ENCODE measurements around the gene CALML3.

The CALML3 gene

DNA sequence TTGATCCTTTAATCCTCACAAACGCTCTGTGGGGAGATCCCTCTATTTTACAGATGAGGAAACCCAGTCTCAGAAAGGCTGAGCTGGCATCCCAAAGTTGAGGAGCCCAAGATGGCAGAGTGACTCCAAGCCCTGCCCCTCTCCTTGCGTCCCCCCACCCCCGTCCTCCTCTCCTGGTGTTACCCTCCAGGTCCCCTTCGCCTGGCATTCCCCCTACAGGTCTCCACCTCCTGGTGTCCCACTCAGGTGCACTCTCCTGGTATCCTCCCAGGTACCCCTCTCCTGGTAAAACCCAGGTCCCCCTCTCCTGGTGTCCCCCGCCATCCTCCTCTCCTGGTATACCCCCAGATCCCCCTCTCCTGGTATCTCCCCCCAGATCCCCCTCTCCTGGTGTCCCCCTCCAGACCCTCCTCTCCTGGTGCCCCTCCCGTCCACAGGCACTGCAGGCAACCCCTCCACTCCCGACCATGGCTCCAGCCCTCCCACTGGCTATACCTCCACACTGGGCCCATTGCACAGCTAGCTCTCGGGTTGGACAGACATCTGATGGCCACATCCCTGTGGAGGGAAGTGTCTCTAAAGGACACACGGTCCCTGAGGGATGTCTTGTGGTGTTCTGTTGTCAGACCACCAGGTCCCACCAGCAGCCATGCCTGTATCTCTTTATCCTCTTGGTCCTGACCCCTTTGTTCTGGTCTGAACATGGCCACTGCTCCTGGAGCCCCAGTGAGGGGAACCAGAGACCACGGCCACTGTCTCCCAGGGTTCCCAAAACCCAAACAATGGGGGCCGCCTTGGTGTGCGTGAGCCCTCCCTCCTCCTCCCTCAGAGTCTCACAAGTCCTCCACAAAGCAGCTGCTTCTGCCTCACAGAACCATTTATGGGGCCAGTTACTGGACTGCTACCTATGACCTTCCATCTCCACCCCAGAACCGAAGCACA is 37.2 kb downstream of the CALML3 start:
- CTCF ChIA-PET, result no interaction called here
- no peak overlapping the region for H3K27ac ChIP-seq
- no peak for DNase-seq (ENCODE audit: low spot score)
- POLR2A ChIA-PET (ENCODE audit: low non-redundant PET), result no interaction called here
- TF ChIP-seq, protein P1, sequence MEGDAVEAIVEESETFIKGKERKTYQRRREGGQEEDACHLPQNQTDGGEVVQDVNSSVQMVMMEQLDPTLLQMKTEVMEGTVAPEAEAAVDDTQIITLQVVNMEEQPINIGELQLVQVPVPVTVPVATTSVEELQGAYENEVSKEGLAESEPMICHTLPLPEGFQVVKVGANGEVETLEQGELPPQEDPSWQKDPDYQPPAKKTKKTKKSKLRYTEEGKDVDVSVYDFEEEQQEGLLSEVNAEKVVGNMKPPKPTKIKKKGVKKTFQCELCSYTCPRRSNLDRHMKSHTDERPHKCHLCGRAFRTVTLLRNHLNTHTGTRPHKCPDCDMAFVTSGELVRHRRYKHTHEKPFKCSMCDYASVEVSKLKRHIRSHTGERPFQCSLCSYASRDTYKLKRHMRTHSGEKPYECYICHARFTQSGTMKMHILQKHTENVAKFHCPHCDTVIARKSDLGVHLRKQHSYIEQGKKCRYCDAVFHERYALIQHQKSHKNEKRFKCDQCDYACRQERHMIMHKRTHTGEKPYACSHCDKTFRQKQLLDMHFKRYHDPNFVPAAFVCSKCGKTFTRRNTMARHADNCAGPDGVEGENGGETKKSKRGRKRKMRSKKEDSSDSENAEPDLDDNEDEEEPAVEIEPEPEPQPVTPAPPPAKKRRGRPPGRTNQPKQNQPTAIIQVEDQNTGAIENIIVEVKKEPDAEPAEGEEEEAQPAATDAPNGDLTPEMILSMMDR (conservative IDR thresholded peaks at IDR 0.05; ENCODE audit: low read depth), result no peak

DNA sequence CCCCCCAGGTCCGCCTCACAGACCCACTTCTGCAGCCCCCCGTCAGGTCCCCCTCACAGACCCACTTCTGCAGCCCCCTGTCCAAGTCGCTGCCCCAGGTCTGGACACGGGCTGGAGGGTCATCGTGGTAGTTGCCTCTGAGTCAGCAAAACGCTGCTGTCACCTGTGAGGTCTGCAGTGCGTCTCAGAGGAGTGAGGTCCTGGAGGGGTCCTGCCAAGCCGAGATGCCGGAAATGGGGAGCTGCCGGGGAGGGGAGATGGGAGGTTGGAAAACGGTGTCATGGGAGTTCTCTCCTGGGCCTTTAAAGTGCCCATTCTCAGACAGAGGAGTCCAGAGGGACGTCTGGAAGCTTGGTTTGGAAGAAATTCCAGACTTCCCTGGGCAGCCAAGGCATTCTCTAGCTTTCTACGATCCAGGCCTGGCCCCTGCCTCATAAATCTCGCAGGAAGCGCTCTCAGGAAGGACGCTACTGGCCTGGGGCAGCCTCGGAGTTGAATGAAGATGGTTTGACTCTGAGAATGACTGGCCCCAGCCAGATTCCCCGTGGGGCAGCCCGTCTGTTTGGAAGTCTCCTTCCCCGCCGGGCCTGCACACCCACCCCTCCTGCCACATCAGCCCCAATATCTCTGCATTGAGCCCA is 38.7 kb downstream of the CALML3 start:
- ChIA-PET CTCF (interaction anchor here (0.6 kb wide), 2 partner anchors 214 to 748 kb away, joined by 3 read pairs; no protein-coding TSS in a partner anchor), POLR2A (ENCODE audit: low non-redundant PET) (no interaction called here)
- no peak for DNase-seq (ENCODE audit: low spot score)
- TF ChIP-seq, protein P1 (conservative IDR thresholded peaks at IDR 0.05; ENCODE audit: low read depth), result no peak
- H3K27ac ChIP-seq, result peak overlapping the region; percentile 91

DNA sequence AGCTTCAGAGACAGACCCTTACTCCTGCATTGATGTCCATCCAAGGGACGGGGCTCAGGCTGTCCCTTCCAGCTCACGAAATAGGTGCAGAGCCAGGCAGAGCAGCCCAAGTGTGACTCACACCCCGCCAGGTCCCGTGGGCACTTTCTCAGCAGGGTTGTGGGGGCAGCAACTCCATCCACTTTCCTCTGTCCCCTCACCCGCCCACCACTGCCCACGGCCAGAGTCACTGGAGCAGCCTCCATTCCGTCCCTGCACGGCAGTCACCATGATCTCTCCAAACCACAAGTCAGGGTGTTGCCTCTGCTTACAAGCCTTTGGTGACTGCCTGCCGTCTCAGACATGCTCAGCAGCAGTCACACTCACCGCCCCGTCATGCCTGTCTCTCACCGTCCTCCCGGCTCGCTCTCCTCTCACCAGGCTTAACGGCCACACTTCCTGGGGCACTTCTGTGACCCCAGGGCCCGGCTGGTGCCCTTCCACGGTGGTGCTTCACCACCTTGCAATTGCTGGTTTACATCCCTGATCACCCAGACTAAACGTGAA is 39.3 kb downstream of the CALML3 start:
- DNase-seq (ENCODE audit: low spot score), result no peak
- peak overlapping the region; percentile 91 for H3K27ac ChIP-seq
- POLR2A ChIA-PET (ENCODE audit: low non-redundant PET), result no interaction called here
- TF ChIP-seq, protein P1 (conservative IDR thresholded peaks at IDR 0.05; ENCODE audit: low read depth), result no peak
- CTCF ChIA-PET, result interaction anchor here (0.6 kb wide), 2 partner anchors 213 to 749 kb away, joined by 3 read pairs; no protein-coding TSS in a partner anchor

DNA sequence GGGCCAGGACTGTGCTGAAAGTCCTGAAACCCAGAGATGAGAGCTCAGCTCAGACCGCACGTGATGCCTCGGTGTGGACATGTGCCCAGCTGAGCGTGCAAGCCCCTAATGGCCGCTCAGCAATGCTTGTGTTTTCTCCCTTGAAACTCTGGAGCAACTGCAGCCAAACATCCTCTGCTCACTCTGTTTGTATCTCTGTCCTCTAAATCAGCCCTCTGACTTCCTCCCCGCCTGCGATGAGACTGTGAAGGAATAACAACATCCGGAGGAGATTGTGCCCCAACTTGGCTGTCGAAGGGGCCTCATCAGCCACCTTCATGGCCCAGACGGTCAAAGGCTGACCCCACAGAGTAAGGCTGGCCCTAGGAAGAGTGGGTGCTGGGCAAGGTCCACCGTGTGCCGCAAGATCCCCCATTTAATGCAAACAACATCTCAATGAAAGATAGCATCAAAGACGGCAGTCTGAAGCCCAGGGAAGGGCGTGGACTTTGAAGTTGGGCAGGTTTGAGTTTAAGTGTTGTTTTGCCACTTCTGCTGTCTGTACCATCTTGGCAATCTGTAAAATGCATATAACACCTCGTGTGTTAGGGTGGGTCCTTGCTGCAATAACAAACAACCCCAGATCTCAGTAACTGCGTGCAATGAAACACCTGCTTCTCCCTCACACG is 39.9 kb downstream of the CALML3 start:
- peak overlapping the region; percentile 91 for H3K27ac ChIP-seq
- TF ChIP-seq, protein P1 (conservative IDR thresholded peaks at IDR 0.05; ENCODE audit: low read depth), result no peak
- ChIA-PET POLR2A (ENCODE audit: low non-redundant PET) (no interaction called here), CTCF (interaction anchor here (0.6 kb wide), 1 partner anchor 750 kb away, joined by 3 read pairs; no protein-coding TSS in a partner anchor)
- no peak for DNase-seq (ENCODE audit: low spot score)

DNA sequence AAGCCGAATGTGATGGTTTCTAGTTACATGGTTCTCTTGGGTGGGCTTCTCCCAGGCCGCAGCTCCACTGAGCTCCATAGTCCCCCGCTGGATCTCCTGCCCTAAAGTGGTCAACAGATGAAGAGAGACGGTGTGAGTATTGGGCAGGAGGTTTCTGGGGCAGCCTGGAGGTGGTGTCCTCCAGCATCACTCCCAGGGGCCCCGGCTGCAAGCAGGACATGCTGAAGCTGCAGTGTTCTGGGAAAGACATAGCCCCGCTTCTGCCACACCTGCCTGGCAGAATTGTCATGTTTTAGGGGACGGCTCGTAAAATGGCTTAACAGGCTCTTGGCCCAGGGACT is 40.4 kb downstream of the CALML3 start:
- DNase-seq (ENCODE audit: low spot score), result no peak
- ChIA-PET POLR2A (ENCODE audit: low non-redundant PET) (no interaction called here), CTCF (no interaction called here)
- H3K27ac ChIP-seq, result peak overlapping the region; percentile 91
- TF ChIP-seq, protein P1 (conservative IDR thresholded peaks at IDR 0.05; ENCODE audit: low read depth), result no peak

All from RWPE1 (cell line).